Skeletal muscle tissue (tissue), 4 donors: ENCODE data around the gene NKTR. TPM values are rescaled to one million over a fixed set of nuclear protein-coding genes. Genes with fewer than 3 reads are reported as not detected.

ENCODE experiments used
- H3K27ac ChIP-seq: one replicate; pipeline ENCODE4 v1.7.0; 2013; ENCODE audit warnings: mild to moderate bottlenecking, low read depth, low read length, inconsistent platforms
- H3K27me3 ChIP-seq, 3 donors: one replicate each; pipeline ENCODE4 v1.7.0; 2013; ENCODE audit warnings: low read length in 3 of 3; ENCODE audit not compliant: control insufficient read depth in 3 of 3, insufficient read depth in 3 of 3
- H3K36me3 ChIP-seq, 3 donors: one replicate each; pipeline ENCODE4 v1.7.0; 2013; ENCODE audit warnings: low read length in 3 of 3; ENCODE audit not compliant: control insufficient read depth in 3 of 3, insufficient read depth in 3 of 3
- H3K4me1 ChIP-seq, 3 donors: one replicate each; pipeline ENCODE4 v1.7.0; 2013; ENCODE audit warnings: low read length in 3 of 3, mild to moderate bottlenecking in 3 of 3; ENCODE audit not compliant: control insufficient read depth in 3 of 3, insufficient read depth in 3 of 3
- H3K4me3 ChIP-seq, 3 donors: one replicate each; pipeline ENCODE4 v1.7.0; 2013; ENCODE audit warnings: low read length in 3 of 3
- H3K9ac ChIP-seq, 3 donors: one replicate each; pipeline ENCODE4 v1.7.0; 2013; ENCODE audit warnings: low read length in 3 of 3, mild to moderate bottlenecking in 3 of 3, moderate library complexity in 2 of 3, low read depth in 1 of 3
- H3K9me3 ChIP-seq, 3 donors: one replicate each; pipeline ENCODE4 v1.7.0; 2013; ENCODE audit warnings: low read length in 3 of 3; ENCODE audit not compliant: control insufficient read depth in 3 of 3
- total RNA-seq: library from RNA; depleted of rRNA; stranded (reverse); fragments of >200 nt; gene quantifications from one replicate; pipeline ENCODE4 v1.2.3, GENCODE V29; 2014
- donor health status: Osteomylitis.

The NKTR gene
- total RNA-seq, 1 donor from 2014 or later, result 119 TPM

DNA sequence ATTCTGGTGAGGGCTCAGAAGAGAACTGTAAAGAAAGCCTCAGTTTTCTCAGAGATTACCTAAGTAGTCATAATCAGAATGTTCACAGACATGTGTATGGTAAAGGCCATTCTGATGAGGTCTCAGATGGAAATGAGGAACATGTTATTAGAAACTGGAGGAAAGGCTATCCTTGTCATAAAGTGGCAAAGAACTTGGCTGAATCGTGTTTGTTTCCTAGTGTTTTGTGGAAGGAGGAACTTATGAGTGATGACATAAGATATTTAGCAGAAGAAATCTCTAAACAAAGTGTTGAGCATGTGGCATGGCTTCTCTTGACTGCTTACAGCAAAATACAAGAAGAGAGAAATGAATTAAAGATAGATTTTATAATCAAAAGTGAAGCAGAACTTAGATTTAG, 72.0 kb downstream of the NKTR start:
- Histone ChIP-seq H3K27me3 (no peaks in the 10 kb centered on the region), H3K36me3 (no peaks in the 10 kb centered on the region), H3K27ac (no peak overlapping the region)

DNA sequence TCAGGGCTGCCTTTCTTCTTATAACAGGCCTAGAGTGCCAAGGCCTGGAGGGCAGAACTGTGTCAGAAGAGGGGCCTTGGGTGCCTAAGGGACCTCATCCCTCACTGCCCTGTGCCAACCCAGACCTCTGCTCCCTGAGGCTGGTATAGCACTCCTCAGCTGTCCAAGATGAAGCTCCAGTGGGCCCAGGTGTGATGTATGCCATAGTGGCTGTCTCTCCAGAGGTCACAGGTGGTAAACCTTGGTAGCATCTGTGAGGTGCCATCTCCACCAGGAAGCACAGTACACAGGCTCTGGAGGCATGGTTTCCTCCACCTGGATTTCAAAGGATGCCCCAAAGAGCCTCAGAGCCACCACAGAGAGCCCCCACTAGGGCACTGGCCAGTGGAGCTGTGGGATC, 72.6 kb downstream of the NKTR start:
- H3K27ac ChIP-seq, result no peak overlapping the region
- no peaks in the 10 kb centered on the region for H3K36me3 ChIP-seq
- H3K9me3 ChIP-seq, result no peaks in the 10 kb centered on the region
- H3K4me3 ChIP-seq, result no peak overlapping the region
- no peak overlapping the region for H3K9ac ChIP-seq
- H3K27me3 ChIP-seq, result no peaks in the 10 kb centered on the region
- H3K4me1 ChIP-seq, result peaks cover 7 to 10% (median 9%) of the 10 kb centered on the region in 3 donors

More for the DNA sequence above, 72.0 kb downstream of the NKTR start:
- Histone ChIP-seq H3K9me3 (no peaks in the 10 kb centered on the region), H3K4me3 (no peak overlapping the region), H3K9ac (no peak overlapping the region), H3K4me1 (peaks cover 13 to 16% (median 15%) of the 10 kb centered on the region in 3 donors)

DNA sequence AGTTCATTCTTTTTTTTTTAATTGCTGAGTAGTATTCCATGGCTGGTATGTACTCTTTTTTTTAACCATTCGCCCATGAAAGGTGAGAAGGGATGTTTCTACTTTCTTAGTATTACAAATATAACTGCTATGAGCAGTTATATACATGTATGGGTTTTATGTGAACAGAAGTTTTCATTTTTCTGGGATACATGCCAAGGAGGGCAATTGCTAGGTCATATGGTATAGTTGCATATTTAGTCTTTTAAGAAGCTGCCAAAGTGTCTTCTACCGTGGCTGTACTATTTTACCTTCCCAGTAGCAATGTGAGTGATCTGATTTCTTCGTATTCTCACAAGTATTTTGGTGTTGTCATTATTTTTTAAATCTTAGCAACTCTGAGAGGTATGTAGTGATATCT, 73.7 kb downstream of the NKTR start:
- Histone ChIP-seq H3K27me3 (no peaks in the 10 kb centered on the region), H3K9me3 (no peaks in the 10 kb centered on the region), H3K9ac (no peak overlapping the region), H3K27ac (no peak overlapping the region), H3K4me1 (no peaks in the 10 kb centered on the region), H3K36me3 (no peaks in the 10 kb centered on the region), H3K4me3 (no peak overlapping the region)

DNA sequence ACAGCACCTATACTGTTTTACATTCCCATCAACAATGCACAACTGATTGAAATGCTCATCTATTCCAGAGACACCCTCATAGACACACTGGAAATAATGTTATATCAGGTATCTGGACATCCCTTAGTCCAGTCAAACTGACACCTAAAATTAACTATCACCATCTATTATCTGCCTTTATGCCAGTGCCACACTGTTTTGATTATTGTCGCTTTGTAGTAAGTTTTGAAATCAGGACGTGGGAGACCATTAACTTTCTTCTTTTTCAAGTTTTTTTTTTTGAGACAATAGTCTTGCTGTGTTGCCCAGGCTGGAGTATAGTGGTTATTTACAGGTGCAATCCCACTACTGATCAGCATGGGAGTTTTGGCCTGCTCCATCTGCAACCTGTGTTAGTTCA, 75.4 kb downstream of the NKTR start:
- H3K9me3 ChIP-seq, result no peaks in the 10 kb centered on the region
- peaks cover 0 to 7% (median 4%) of the 10 kb centered on the region in 3 donors for H3K4me1 ChIP-seq
- H3K4me3 ChIP-seq, result no peak overlapping the region
- H3K36me3 ChIP-seq, result no peaks in the 10 kb centered on the region
- H3K27me3 ChIP-seq, result no peaks in the 10 kb centered on the region
- H3K27ac ChIP-seq, result no peak overlapping the region
- H3K9ac ChIP-seq, result no peak overlapping the region

DNA sequence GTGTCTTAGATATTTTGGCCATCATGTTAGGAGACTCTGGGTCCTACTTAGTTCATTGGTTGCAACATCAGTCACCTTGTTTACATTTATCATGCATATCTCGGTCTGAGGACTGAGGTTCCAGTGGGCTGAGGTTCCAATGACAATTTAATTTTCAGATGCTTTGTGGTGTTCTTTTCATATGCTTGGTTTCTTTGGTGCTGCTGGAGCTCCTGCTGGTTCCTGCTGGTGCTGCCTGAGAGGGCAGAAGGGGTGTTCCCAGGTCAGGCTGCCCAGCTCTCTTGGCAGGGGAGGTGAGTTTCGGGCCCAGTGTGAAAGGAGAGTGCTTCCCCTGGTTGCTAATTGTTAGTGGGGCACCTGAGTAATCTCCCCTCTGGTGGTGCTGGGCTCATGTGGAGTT, 78.0 kb downstream of the NKTR start:
- Histone ChIP-seq H3K27me3 (no peaks in the 10 kb centered on the region), H3K27ac (no peak overlapping the region), H3K4me1 (peaks cover 6 to 19% (median 13%) of the 10 kb centered on the region in 3 donors), H3K36me3 (no peaks in the 10 kb centered on the region), H3K4me3 (no peak overlapping the region), H3K9ac (no peak overlapping the region), H3K9me3 (no peaks in the 10 kb centered on the region)

DNA sequence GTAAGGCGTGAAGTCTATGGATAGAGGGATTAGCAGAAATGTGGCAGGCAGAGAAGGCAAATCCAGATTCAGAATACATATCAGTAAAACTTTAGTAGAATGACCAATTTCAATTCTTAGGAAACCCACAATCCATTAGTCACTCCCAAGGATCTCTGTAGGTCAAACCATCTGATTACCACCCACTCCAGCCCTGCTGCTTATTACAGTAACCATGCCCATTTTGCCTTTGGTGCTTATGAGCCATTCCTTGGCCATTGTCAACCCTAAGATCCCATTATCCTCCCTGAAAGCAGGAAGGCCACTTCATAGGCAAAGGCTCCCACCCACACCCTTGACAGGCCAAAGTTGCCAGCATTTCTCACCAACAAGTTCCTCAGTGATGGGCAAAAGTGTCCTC, 79.8 kb downstream of the NKTR start:
- Histone ChIP-seq H3K27me3 (no peaks in the 10 kb centered on the region), H3K9ac (no peak overlapping the region), H3K27ac (no peak overlapping the region), H3K9me3 (no peaks in the 10 kb centered on the region), H3K36me3 (no peaks in the 10 kb centered on the region), H3K4me1 (peaks cover 18 to 30% (median 25%) of the 10 kb centered on the region in 3 donors), H3K4me3 (no peak overlapping the region)

DNA sequence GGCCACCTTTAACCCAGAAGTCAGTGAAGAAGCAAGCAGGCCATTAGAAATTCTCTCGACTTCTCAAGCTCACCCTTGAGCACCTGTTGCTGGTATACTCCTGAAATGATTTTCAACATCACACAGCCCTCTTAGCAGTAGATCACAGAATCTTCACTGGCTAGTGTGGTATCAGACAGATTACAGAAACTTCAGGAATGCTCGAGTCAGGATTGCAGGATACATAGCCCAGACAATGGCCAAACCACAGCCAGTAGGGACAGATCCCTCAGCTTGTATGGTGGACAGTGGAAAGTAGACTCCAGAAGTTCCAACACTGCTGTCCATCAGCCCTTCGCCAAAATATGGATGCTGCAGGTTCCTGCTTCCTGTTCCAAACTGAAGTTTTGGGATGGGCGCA, 80.3 kb downstream of the NKTR start:
- Histone ChIP-seq H3K9ac (no peak overlapping the region), H3K9me3 (no peaks in the 10 kb centered on the region), H3K27me3 (peaks cover 0 to 1% (median 0%) of the 10 kb centered on the region in 3 donors), H3K4me1 (peaks cover 24 to 35% (median 29%) of the 10 kb centered on the region in 3 donors), H3K27ac (no peak overlapping the region), H3K36me3 (peaks cover 0 to under 1% (median 0%) of the 10 kb centered on the region in 3 donors), H3K4me3 (no peak overlapping the region)

DNA sequence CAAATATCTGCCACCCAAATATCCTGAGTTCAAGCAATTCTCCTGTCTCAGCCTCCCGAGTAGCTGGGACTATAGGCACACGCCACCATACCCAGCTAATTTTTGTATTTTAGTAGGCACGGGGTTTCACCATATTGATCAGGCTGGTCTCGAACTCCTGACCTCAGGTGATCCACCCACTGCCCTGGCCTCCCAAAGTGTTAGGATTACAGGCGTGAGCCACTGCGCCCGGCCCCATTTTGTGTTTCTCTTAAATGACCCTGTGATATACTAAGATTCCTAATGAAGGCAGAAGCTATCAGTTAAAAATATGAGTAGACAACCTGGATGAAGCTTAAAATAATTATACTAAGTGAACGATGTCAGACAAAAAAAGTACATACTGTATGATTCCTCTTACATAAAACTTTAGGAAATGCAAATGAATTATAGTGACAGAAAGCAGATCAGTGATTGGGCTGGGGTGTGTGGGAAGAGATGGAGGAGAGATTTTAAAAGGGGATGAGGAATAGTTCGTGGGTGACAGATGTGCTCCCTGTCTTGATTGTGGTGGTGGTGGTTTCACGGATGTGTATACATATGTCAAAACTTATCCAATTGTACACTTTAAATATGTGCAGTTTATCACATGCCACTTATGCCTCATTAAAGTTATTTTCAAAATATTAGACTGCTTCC, 81.0 kb downstream of the NKTR start:
- no peak overlapping the region for H3K9ac ChIP-seq
- peaks cover 0 to 6% (median 0%) of the 10 kb centered on the region in 3 donors for H3K27me3 ChIP-seq
- peaks cover 31 to 42% (median 35%) of the 10 kb centered on the region in 3 donors for H3K4me1 ChIP-seq
- peaks cover 0 to 7% (median 0%) of the 10 kb centered on the region in 3 donors for H3K36me3 ChIP-seq
- no peak overlapping the region for H3K27ac ChIP-seq
- no peak overlapping the region for H3K4me3 ChIP-seq
- H3K9me3 ChIP-seq, result no peaks in the 10 kb centered on the region

DNA sequence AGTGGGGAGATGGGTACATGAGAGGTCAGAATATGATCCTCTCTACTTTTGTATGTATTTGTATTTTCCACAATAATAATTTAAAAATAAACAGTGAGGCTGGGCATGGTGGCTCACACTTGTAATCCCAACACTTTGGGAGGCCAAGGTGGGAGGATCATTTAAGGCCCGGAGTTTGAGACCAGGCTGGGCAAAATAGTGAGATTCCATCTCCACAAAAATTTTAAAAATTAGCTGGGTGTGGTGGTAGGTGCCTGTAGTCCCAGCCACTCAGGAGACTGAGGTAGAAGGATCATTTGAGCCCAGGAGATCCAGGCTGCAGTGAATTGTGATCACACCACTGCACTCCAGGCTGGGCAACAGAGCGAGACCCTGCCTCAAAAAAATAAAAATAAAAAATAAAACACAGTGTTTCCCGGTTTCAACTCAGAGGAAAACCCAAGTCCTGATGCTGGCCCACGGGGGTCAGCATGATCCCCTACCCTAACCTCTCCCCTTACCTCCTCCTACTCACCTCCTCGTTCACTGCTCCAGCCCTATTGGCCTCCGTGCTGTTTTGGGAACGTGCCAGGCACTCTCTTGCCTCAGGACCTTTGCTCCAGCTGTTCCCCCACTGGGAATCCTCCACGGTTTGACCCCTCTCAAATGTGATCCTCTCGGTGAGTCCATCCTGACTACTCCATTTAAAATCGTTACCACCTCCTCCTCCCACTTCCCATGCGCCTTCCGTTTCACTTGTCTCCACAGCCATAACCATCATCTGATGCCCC, 82.0 kb downstream of the NKTR start:
- Histone ChIP-seq H3K4me3 (peak overlapping the region; percentile 18 to 58 (median 20)), H3K27me3 (peaks cover 0 to 6% (median 0%) of the 10 kb centered on the region in 3 donors), H3K36me3 (peaks cover 0 to 14% (median 0%) of the 10 kb centered on the region in 3 donors), H3K27ac (peak overlapping the region; percentile 95), H3K9me3 (no peaks in the 10 kb centered on the region), H3K9ac (peak overlapping the region in 2 of 3 donors; percentile 81 to 87), H3K4me1 (peaks cover 37 to 50% (median 38%) of the 10 kb centered on the region in 3 donors)
